Measurements from ENCODE around the gene PERM1. TPM values are rescaled to one million over a fixed set of nuclear protein-coding genes. Genes with fewer than 3 reads are reported as not detected.

The PERM1 gene
- total RNA-seq, 2 experiments from 2014 or later, result not detected

DNA sequence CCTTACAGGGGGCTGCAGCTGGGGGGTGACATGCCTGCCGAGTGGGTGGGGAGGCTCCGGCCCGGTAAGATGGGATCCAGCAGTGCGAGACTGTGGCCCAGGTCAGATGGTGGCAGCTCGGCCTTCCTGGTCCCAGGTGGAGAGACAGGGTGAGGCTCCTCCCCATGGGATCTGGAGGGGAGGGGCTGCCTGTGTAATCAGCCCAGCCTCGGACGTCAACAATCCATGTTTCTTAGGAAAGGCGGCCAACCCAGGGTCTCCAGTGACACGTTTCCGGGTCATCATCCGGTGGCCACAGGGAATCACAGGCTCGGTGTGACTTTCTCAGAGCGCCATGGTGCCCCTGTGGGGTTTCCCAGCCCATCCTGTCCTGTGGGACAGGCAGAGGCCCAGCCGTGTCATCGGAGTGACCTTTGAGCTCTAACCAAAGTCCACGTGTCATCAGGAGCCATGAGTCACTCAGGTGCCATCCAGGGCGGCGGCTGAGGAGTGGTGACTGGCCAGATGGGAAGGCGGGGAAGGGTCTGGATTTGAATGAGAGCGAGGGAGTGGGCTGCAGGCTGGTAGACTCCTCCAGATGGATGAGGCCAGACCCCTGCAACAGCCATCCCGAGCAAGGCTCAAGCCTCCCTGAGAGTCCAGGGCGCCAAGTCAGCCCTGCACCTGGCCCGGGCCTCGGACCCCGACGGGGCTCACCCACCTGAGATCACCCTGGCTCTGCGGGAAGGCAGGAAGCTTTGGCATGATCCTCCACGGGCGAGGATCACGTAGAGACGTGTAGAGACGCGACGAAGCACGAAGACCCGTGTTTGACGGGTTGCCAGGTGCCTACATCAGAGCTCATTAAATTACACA is 24.6 kb upstream of the PERM1 start:
- ATAC-seq, result no peak

DNA sequence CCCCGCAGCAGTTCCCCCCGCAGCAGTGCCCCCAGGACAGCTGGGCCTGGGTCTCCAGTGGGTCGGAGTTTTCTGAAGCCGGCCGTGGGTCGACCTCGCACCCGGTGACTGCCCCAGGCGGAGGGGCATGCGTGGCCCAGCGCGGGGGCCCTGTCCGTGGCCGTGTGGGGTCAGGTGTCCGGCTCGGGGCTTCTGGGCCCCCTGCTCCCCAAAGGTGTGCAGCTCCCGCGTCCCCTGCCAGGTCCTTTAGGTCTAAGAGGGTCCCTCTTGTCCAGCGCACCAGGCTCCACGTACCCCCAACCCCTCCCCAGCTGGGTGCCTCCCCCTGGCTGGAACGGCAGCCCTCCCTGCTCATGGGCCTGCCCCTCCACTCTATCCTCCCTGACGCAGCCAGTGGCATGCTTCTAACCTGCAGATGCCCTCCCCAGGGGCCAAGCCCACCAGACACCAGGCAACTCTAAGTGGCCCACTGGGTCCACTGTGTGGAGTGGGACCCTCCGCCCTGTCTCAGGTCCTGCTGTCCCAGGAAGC is 23.9 kb upstream of the PERM1 start:
- CTCF ChIA-PET, result interaction anchor here (1.4 to 5.0 kb wide), 2 partner anchors 21 to 22 kb away, joined by 5 to 37 read pairs; no protein-coding TSS in a partner anchor

More for the DNA sequence above, 24.6 kb upstream of the PERM1 start:
- intact Hi-C loops (cut with micrococcal nuclease), result no loop called here
- ChIA-PET POLR2A (interaction anchor here (0.9 to 1.2 kb wide), 4 partner anchors 8 to 57 kb away, joined by 3 to 4 read pairs (median 3); partner anchors contain the start of gene PERM1), CTCF (interaction anchor here (1.0 to 1.4 kb wide), 2 partner anchors 12 to 22 kb away, joined by 4 to 5 read pairs; no protein-coding TSS in a partner anchor)
- Mint-ChIP-seq H3K4me3 (no peak overlapping the region), H3K27ac (no peak overlapping the region), H3K27me3 (peaks cover 29% of the 10 kb centered on the region), H3K36me3 (ENCODE audit: low read depth) (no peaks in the 10 kb centered on the region), H3K9me3 (peaks cover 2% of the 10 kb centered on the region), H3K4me1 (ENCODE audit: low read depth) (peaks cover 11% of the 10 kb centered on the region)
- TF ChIP-seq, protein P1, sequence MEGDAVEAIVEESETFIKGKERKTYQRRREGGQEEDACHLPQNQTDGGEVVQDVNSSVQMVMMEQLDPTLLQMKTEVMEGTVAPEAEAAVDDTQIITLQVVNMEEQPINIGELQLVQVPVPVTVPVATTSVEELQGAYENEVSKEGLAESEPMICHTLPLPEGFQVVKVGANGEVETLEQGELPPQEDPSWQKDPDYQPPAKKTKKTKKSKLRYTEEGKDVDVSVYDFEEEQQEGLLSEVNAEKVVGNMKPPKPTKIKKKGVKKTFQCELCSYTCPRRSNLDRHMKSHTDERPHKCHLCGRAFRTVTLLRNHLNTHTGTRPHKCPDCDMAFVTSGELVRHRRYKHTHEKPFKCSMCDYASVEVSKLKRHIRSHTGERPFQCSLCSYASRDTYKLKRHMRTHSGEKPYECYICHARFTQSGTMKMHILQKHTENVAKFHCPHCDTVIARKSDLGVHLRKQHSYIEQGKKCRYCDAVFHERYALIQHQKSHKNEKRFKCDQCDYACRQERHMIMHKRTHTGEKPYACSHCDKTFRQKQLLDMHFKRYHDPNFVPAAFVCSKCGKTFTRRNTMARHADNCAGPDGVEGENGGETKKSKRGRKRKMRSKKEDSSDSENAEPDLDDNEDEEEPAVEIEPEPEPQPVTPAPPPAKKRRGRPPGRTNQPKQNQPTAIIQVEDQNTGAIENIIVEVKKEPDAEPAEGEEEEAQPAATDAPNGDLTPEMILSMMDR (IDR thresholded peaks at IDR 0.05), result no peak
- DNase-seq, result no peak

DNA sequence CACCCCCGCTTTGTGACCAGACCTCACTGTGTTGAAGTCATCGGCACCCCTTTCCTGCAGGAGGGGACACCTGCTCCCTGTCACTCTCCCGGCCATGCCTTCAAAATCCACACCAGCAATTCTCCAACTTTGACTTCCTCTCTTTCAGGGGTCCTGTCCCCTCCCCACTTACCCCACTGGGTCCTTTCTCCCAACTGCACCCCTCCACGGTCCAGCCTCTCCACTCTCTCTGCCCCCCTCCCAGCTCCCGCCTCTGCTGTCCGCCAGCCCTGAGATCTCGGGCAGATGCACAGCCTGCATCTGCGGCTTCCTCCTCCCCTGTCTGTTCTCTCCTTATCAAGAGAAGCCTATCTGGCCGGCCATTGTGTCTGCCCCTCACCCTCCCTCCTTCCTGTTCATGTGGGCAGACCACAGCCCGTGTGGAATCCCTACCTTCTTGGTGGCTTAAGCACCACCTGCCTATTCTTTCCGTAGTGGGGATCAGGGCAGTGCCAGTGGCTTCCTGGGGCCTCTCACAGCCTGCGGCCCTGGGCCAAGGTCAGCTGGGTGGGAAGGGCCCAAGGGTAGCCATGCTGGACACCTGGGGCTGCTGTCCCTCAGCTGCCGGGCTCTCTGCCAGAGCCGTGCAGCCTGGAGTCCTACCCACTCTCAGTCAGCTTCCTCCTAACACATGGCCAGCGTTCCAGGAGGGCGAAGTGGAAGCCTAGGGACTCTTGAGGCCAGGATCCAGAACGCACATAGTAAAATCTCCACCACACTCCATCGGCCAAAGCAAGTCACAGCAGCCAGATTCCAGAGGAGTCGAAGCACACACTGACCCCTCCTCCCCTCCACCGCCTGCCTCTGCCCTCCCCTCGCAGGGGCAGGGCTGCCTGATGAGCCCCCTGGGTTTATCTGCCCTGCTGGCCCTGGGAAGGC is 23.1 kb upstream of the PERM1 start:
- ChIA-PET POLR2A (interaction anchor here (0.6 to 1.6 kb wide), 3 partner anchors 9 kb away, joined by 3 read pairs; partner anchors contain the start of gene ISG15), CTCF (interaction anchor here (4.2 to 5.0 kb wide), 2 partner anchors 12 to 21 kb away, joined by 29 to 37 read pairs; no protein-coding TSS in a partner anchor)
- ATAC-seq (peak; percentile 17), DNase-seq (peak; percentile 53)
- TF ChIP-seq, protein P1 (IDR thresholded peaks at IDR 0.05), result no peak
- H3K36me3 Mint-ChIP-seq (ENCODE audit: low read depth), result peaks cover 2% of the 10 kb centered on the region
- no peak overlapping the region for H3K4me3 Mint-ChIP-seq
- peaks cover 2% of the 10 kb centered on the region for H3K9me3 Mint-ChIP-seq
- H3K27ac Mint-ChIP-seq, result no peak overlapping the region
- peaks cover 34% of the 10 kb centered on the region for H3K27me3 Mint-ChIP-seq
- intact Hi-C loops (cut with micrococcal nuclease), result no loop called here
- H3K4me1 Mint-ChIP-seq (ENCODE audit: low read depth), result peaks cover 15% of the 10 kb centered on the region

More for the DNA sequence above, 23.9 kb upstream of the PERM1 start:
- Mint-ChIP-seq H3K36me3 (ENCODE audit: low read depth) (no peaks in the 10 kb centered on the region), H3K9me3 (peaks cover 2% of the 10 kb centered on the region), H3K27ac (no peak overlapping the region), H3K4me3 (no peak overlapping the region), H3K4me1 (ENCODE audit: low read depth) (peaks cover 11% of the 10 kb centered on the region), H3K27me3 (peaks cover 30% of the 10 kb centered on the region)
- TF ChIP-seq, protein P1 (IDR thresholded peaks at IDR 0.05), result no peak
- DNase-seq (no peak), ATAC-seq (no peak)
- POLR2A ChIA-PET, result interaction anchor here (0.6 to 1.2 kb wide), 3 partner anchors 8 to 58 kb away, joined by 3 read pairs; no protein-coding TSS in a partner anchor
- intact Hi-C loops (cut with micrococcal nuclease), result no loop called here

DNA sequence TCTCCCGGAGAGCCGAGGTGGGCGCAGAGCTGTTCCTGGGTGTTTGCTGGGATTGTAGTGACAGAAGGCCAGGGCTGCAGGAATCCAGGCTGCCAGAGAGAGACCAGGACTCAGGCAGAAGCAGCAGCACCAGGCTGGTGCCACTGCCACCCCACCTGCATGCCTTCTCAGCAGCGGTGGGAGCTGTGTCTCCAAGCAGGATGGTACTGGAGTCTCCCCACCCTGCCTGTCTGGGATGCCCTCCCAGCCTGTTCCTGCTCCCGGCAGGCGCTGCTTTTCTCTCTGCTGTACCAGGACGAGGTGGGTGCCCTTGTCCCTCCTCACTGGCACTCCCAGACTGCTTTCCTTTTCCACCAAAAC is 22.5 kb upstream of the PERM1 start:
- ChIA-PET POLR2A (interaction anchor here (1.6 kb wide), 1 partner anchor 9 kb away, joined by 3 read pairs; the partner anchor contains the start of gene ISG15), CTCF (interaction anchor here (1.4 to 5.0 kb wide), 3 partner anchors 11 to 118 kb away, joined by 3 to 37 read pairs (median 29); no protein-coding TSS in a partner anchor)
- Mint-ChIP-seq H3K4me3 (no peak overlapping the region), H3K27ac (no peak overlapping the region), H3K4me1 (ENCODE audit: low read depth) (peaks cover 15% of the 10 kb centered on the region), H3K27me3 (peaks cover 34% of the 10 kb centered on the region), H3K9me3 (peaks cover 2% of the 10 kb centered on the region), H3K36me3 (ENCODE audit: low read depth) (peaks cover 2% of the 10 kb centered on the region)
- intact Hi-C loops (cut with micrococcal nuclease), result no loop called here
- TF ChIP-seq, protein P1 (IDR thresholded peaks at IDR 0.05), result no peak
- no peak for ATAC-seq
- no peak for DNase-seq
